ENCODE results near the gene ELP5.

Gene ELP5

DNA sequence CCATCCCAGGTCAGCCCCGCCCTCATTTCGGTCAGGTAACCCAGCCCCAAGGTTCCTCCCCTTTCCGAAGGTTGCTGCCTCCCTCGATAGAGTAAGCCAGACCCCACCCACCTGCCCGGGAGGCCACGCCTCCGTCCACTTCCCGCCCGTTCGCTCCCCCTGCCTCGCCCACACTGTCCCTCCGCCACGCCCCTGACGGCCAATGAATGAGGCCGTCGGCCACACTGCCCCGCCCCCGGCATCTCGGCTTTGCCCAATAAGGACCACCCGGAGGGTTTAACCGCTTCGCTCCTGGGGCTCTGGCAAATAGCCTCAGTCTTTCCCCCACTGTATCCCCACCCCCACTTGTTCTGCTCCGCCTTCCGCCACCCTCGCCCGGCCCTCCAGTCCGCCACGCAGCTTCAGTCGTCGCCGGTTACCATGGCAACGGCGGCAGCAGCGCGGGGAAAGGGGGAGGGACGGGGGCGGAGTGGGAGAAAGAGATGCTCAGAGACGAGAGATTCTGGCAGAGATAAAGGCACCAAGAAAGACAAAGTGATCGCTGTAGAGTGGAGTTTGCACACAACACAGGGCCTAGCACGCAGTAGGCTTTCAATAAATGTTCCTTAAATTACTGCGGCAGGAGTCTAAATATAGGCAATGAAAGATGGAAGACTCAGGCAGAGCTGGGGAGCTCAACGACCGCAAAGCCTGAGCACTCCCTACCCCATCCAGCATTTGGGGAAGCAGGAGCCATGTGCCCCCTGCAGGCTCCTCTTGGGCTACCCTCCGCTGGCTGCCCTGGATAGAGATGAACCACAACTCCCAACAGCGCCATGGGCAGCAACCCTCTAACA is 37.5 kb upstream of the ELP5 start (continued):
- TF ChIP-seq KLF10 (tag by site-specific recombination; IDR thresholded peaks at IDR 0.05), result peak; percentile 82
- TF ChIP-seq SCRT2 (tag by site-specific recombination; IDR thresholded peaks at IDR 0.05), result peak; percentile 33; the same call in 1 of the 2 replicates
- no peak; the same call in 1 of the 2 replicates for TF ChIP-seq ZSCAN23 (tag by site-specific recombination; IDR thresholded peaks at IDR 0.05)
- no peak for TF ChIP-seq ZNF561 (tag by site-specific recombination; IDR thresholded peaks at IDR 0.05; ENCODE audit: borderline replicate concordance)
- TF ChIP-seq PRDM1 (tag by site-specific recombination; IDR thresholded peaks at IDR 0.05), result no peak
- peak; percentile 99 for TF ChIP-seq ZNF335 (tag by site-specific recombination; conservative IDR thresholded peaks at IDR 0.05)
- TF ChIP-seq GLIS2 (tag by site-specific recombination; IDR thresholded peaks at IDR 0.05), result peak; percentile 97
- TF ChIP-seq ZNF394 (tag by site-specific recombination; IDR thresholded peaks at IDR 0.05; ENCODE audit: borderline replicate concordance), result 0 out of 2 replicates have a peak, but pooled peaks have one; percentile 13
- TF ChIP-seq EGR2 (tag by site-specific recombination; IDR thresholded peaks at IDR 0.05; ENCODE audit: low read depth), result peak; percentile 95
- no peak for TF ChIP-seq ZNF311 (tag by site-specific recombination; IDR thresholded peaks at IDR 0.05; ENCODE audit: borderline replicate concordance)
- peak; percentile 93 for TF ChIP-seq MZF1 (tag by site-specific recombination; IDR thresholded peaks at IDR 0.05; ENCODE audit: borderline replicate concordance)
- peak; percentile 97 for TF ChIP-seq ZBTB17 (tag by site-specific recombination; IDR thresholded peaks at IDR 0.05)
- TF ChIP-seq ZNF555 (tag by site-specific recombination; conservative IDR thresholded peaks at IDR 0.05), result no peak
- TF ChIP-seq, protein P1, sequence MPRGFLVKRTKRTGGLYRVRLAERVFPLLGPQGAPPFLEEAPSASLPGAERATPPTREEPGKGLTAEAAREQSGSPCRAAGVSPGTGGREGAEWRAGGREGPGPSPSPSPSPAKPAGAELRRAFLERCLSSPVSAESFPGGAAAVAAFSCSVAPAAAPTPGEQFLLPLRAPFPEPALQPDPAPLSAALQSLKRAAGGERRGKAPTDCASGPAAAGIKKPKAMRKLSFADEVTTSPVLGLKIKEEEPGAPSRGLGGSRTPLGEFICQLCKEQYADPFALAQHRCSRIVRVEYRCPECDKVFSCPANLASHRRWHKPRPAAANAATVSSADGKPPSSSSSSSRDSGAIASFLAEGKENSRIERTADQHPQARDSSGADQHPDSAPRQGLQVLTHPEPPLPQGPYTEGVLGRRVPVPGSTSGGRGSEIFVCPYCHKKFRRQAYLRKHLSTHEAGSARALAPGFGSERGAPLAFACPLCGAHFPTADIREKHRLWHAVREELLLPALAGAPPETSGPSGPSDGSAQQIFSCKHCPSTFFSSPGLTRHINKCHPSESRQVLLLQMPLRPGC (tag by site-specific recombination; IDR thresholded peaks at IDR 0.05), result peak; percentile 24; the same call in 1 of the 2 replicates
- TF ChIP-seq KLF16 (tag by site-specific recombination; IDR thresholded peaks at IDR 0.05), result peak; percentile 78
- TF ChIP-seq, protein P2, sequence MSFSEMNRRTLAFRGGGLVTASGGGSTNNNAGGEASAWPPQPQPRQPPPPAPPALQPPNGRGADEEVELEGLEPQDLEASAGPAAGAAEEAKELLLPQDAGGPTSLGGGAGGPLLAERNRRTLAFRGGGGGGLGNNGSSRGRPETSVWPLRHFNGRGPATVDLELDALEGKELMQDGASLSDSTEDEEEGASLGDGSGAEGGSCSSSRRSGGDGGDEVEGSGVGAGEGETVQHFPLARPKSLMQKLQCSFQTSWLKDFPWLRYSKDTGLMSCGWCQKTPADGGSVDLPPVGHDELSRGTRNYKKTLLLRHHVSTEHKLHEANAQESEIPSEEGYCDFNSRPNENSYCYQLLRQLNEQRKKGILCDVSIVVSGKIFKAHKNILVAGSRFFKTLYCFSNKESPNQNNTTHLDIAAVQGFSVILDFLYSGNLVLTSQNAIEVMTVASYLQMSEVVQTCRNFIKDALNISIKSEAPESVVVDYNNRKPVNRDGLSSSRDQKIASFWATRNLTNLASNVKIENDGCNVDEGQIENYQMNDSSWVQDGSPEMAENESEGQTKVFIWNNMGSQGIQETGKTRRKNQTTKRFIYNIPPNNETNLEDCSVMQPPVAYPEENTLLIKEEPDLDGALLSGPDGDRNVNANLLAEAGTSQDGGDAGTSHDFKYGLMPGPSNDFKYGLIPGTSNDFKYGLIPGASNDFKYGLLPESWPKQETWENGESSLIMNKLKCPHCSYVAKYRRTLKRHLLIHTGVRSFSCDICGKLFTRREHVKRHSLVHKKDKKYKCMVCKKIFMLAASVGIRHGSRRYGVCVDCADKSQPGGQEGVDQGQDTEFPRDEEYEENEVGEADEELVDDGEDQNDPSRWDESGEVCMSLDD (tag by site-specific recombination; IDR thresholded peaks at IDR 0.05), result peak; percentile 67
- peak; percentile 88 for TF ChIP-seq KLF1 (tag by site-specific recombination; IDR thresholded peaks at IDR 0.05)
- TF ChIP-seq, protein P3, sequence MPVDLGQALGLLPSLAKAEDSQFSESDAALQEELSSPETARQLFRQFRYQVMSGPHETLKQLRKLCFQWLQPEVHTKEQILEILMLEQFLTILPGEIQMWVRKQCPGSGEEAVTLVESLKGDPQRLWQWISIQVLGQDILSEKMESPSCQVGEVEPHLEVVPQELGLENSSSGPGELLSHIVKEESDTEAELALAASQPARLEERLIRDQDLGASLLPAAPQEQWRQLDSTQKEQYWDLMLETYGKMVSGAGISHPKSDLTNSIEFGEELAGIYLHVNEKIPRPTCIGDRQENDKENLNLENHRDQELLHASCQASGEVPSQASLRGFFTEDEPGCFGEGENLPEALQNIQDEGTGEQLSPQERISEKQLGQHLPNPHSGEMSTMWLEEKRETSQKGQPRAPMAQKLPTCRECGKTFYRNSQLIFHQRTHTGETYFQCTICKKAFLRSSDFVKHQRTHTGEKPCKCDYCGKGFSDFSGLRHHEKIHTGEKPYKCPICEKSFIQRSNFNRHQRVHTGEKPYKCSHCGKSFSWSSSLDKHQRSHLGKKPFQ (tag by site-specific recombination; IDR thresholded peaks at IDR 0.05), result no peak
- TF ChIP-seq ZNF707 (tag by site-specific recombination; IDR thresholded peaks at IDR 0.05), result no peak
- TF ChIP-seq ZBTB20 (tag by site-specific recombination; IDR thresholded peaks at IDR 0.05), result no peak
- TF ChIP-seq ZNF473 (tag by site-specific recombination; IDR thresholded peaks at IDR 0.05), result no peak
- TF ChIP-seq, protein P4, sequence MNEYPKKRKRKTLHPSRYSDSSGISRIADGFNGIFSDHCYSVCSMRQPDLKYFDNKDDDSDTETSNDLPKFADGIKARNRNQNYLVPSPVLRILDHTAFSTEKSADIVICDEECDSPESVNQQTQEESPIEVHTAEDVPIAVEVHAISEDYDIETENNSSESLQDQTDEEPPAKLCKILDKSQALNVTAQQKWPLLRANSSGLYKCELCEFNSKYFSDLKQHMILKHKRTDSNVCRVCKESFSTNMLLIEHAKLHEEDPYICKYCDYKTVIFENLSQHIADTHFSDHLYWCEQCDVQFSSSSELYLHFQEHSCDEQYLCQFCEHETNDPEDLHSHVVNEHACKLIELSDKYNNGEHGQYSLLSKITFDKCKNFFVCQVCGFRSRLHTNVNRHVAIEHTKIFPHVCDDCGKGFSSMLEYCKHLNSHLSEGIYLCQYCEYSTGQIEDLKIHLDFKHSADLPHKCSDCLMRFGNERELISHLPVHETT (tag by site-specific recombination; IDR thresholded peaks at IDR 0.05), result peak; percentile 51; the same call in 1 of the 2 replicates
- TF ChIP-seq SP3 (tag by site-specific recombination; IDR thresholded peaks at IDR 0.05), result peak; percentile 99
- peak; percentile 68; the same call in 1 of the 2 replicates for TF ChIP-seq ZNF629 (tag by site-specific recombination; IDR thresholded peaks at IDR 0.05)
- TF ChIP-seq, protein P5, sequence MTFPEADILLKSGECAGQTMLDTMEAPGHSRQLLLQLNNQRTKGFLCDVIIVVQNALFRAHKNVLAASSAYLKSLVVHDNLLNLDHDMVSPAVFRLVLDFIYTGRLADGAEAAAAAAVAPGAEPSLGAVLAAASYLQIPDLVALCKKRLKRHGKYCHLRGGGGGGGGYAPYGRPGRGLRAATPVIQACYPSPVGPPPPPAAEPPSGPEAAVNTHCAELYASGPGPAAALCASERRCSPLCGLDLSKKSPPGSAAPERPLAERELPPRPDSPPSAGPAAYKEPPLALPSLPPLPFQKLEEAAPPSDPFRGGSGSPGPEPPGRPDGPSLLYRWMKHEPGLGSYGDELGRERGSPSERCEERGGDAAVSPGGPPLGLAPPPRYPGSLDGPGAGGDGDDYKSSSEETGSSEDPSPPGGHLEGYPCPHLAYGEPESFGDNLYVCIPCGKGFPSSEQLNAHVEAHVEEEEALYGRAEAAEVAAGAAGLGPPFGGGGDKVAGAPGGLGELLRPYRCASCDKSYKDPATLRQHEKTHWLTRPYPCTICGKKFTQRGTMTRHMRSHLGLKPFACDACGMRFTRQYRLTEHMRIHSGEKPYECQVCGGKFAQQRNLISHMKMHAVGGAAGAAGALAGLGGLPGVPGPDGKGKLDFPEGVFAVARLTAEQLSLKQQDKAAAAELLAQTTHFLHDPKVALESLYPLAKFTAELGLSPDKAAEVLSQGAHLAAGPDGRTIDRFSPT (tag by site-specific recombination; IDR thresholded peaks at IDR 0.05), result peak; percentile 73
- TF ChIP-seq KLF8 (tag by site-specific recombination; IDR thresholded peaks at IDR 0.05), result 0 out of 2 replicates have a peak, but pooled peaks have one; percentile 76
- no peak for TF ChIP-seq ZNF302 (tag by site-specific recombination; IDR thresholded peaks at IDR 0.05; ENCODE audit: low read depth)
- peak; percentile 97; the same call in 1 of the 2 replicates for TF ChIP-seq ZNF76 (tag by site-specific recombination; IDR thresholded peaks at IDR 0.05; ENCODE audit: borderline replicate concordance, low read depth)
- no peak for TF ChIP-seq ZNF664 (tag by site-specific recombination; IDR thresholded peaks at IDR 0.05)
- 0 out of 2 replicates have a peak, but pooled peaks have one; percentile 49 for TF ChIP-seq ZFP69B (tag by site-specific recombination; IDR thresholded peaks at IDR 0.05)
- peak; percentile 95 for TF ChIP-seq ZNF366 (tag by site-specific recombination; conservative IDR thresholded peaks at IDR 0.05)
